K562 (cell line): Measurements from ENCODE around the gene GPR83. TPM values are rescaled to one million over a fixed set of nuclear protein-coding genes. Genes with fewer than 3 reads are reported as not detected.

Source experiments
- ATAC-seq: fragments of 200-7000 bp; cut with Tn5 transposase; 3 replicates; pipeline ENCODE4 v1.9.1; 2020; ENCODE audit warnings: moderate library complexity
- BruUV-seq: library from RNA; stranded (reverse); fragments of 400-500 nt; replicated peaks from 2 replicates; lab custom pipeline; 2021; lab: Mats Ljungman, UMichigan
- CTCF ChIA-PET: fragments of 300-600 bp; formaldehyde crosslinking; extraction: SDS; loops from one replicate; lab custom pipeline; 2021; ENCODE audit warnings: low intra/inter-chr PET ratio; lab: Yijun Ruan, JAX
- POLR2A ChIA-PET: fragments of 300-600, 350-650 bp; sonication (Branson Sonifier 250); formaldehyde crosslinking; extraction: SDS; loops from one replicate; lab custom pipeline; 2021; ENCODE audit warnings: antibody characterized with exemption, inconsistent platforms; lab: Yijun Ruan, JAX
- DNase-seq, 4 experiments: peaks; one replicate each; pipeline versions ENCODE4 v3.0.0 to v3.0.0-alpha.2; 2011 to 2018; ENCODE audit warnings: low spot score in 3 of 4, mixed read lengths in 3 of 4; ENCODE audit errors: extremely low read depth in 1 of 4
- FAIRE-seq: peaks from 2 replicates; lab custom pipeline; 2011; peaks lifted over from hg19 to GRCh38; lab: Jason Lieb, UNC
- H2AFZ ChIP-seq: 2 replicates; pipeline ENCODE4 v1.6.0; 2011; ENCODE audit warnings: low read depth, low read length, control low read depth, inconsistent platforms
- H3K27ac ChIP-seq: fragments of 200-600 bp; 3 replicates; pipeline ENCODE4 v1.8.0; 2011; ENCODE audit warnings: low read depth, mild to moderate bottlenecking, control low read depth, inconsistent platforms, low read length, moderate library complexity, mixed read lengths; ENCODE audit errors: extremely low read depth
- H3K27me3 ChIP-seq, 2 experiments: fragments of 300-600 bp in 1 of 2; 2 replicates in 1 of 2; 3 replicates in 1 of 2; pipeline versions ENCODE4 v1.6.0 to v1.8.0; 2011; ENCODE audit warnings: inconsistent platforms in 2 of 2, low read length in 2 of 2, mild to moderate bottlenecking in 1 of 2, mixed read lengths in 1 of 2, moderate library complexity in 1 of 2; ENCODE audit not compliant: control insufficient read depth in 2 of 2, insufficient read depth in 2 of 2
- H3K36me3 ChIP-seq: fragments of 300-600 bp; 3 replicates; pipeline ENCODE4 v1.8.0; 2011; ENCODE audit warnings: mild to moderate bottlenecking, low read length, inconsistent platforms; ENCODE audit not compliant: control insufficient read depth, insufficient read depth
- H3K4me1 ChIP-seq, 2 experiments: fragments of 200-600 bp in 1 of 2; replicated peaks in 1 of 2; 2 replicates in 1 of 2; 3 replicates in 1 of 2; pipeline versions ENCODE4 v1.5.1 to v1.8.0; 2011; ENCODE audit warnings: inconsistent platforms in 2 of 2, low read length in 2 of 2, mild to moderate bottlenecking in 1 of 2, mixed read lengths in 1 of 2, moderate library complexity in 1 of 2; ENCODE audit not compliant: control insufficient read depth in 2 of 2, insufficient read depth in 2 of 2
- H3K4me2 ChIP-seq: 2 replicates; pipeline ENCODE4 v1.6.1; 2011; ENCODE audit warnings: low read length, control low read depth, inconsistent platforms, mixed read lengths; ENCODE audit not compliant: insufficient read depth
- H3K4me3 ChIP-seq: fragments of 200-600 bp; sonication (generic), shearing (Covaris generic); 2 replicates; pipeline ENCODE4 v1.5.1; 2016; ENCODE audit warnings: control low read depth, inconsistent platforms
- H3K79me2 ChIP-seq: fragments of 200-600 bp; 3 replicates; pipeline ENCODE4 v1.8.0; 2011; ENCODE audit warnings: low read length, inconsistent platforms; ENCODE audit not compliant: control insufficient read depth, insufficient read depth
- H3K9ac ChIP-seq, 2 experiments: 2 replicates each; pipeline versions ENCODE4 v1.6.0 to v1.6.1; 2011; ENCODE audit warnings: low read depth in 2 of 2, low read length in 2 of 2, control low read depth in 1 of 2, inconsistent platforms in 1 of 2, mild to moderate bottlenecking in 1 of 2, mixed read lengths in 1 of 2; ENCODE audit not compliant: insufficient read depth in 1 of 2
- H3K9me1 ChIP-seq: one replicate; pipeline ENCODE4 v1.6.0; 2011; ENCODE audit warnings: inconsistent platforms, mild to moderate bottlenecking, low read length, moderate library complexity; ENCODE audit not compliant: control insufficient read depth, insufficient read depth
- H3K9me3 ChIP-seq: replicated peaks from 2 replicates; pipeline ENCODE4 v1.5.1; 2011; ENCODE audit warnings: low read depth, low read length, inconsistent platforms; ENCODE audit not compliant: control insufficient read depth, insufficient read depth
- H4K20me1 ChIP-seq: replicated peaks from 2 replicates; pipeline ENCODE4 v1.6.1; 2011; ENCODE audit warnings: low read length, inconsistent platforms, mixed read lengths; ENCODE audit not compliant: control insufficient read depth, insufficient read depth
- ATF7 ChIP-seq: fragments of 450-650 bp; IDR thresholded peaks from 2 replicates; pipeline ENCODE4 v1.7.1; 2014; ENCODE audit warnings: mild to moderate bottlenecking, moderate library complexity
- FOS ChIP-seq: IDR thresholded peaks from 3 replicates; pipeline ENCODE4 v1.6.1; 2011; ENCODE audit not compliant: insufficient read length; ENCODE audit errors: extremely low read depth
- LCOR ChIP-seq: sonication (generic); formaldehyde crosslinking; IDR thresholded peaks from 2 replicates; pipeline ENCODE4 v1.8.0; 2022; ENCODE audit warnings: mild to moderate bottlenecking, missing genetic modification reagents
- MCM5 ChIP-seq: fragments of 450-650 bp; IDR thresholded peaks from 2 replicates; pipeline ENCODE4 v1.6.1; 2016; ENCODE audit warnings: low read depth
- MYC ChIP-seq, 2 experiments: fragments of 250-450 bp in 1 of 2; sonication (Bioruptor Pico) in 1 of 2; IDR thresholded peaks; 2 replicates each; pipeline versions ENCODE4 v1.5.1 to v1.6.1; 2012 to 2021; ENCODE audit warnings: low read depth in 2 of 2, borderline replicate concordance in 1 of 2, improper control_type of control experiment in 1 of 2, low read length in 1 of 2, mild to moderate bottlenecking in 1 of 2, moderate library complexity in 1 of 2
- NCOA1 ChIP-seq: fragments of 450-650 bp; IDR thresholded peaks from 2 replicates; pipeline ENCODE4 v1.6.1; 2016; ENCODE audit warnings: low read depth
- PATZ1 ChIP-seq: fragments of 250-450 bp; sonication (Bioruptor Pico); IDR thresholded peaks from 2 replicates; pipeline ENCODE4 v1.5.0; 2020; ENCODE audit warnings: mild to moderate bottlenecking, borderline replicate concordance
- PHB ChIP-seq: fragments of 250-450 bp; sonication (Bioruptor Pico); IDR thresholded peaks from 2 replicates; pipeline ENCODE4 v1.5.0; 2021
- RBM17 ChIP-seq: fragments of 200-400 bp; formaldehyde crosslinking; IDR thresholded peaks from 2 replicates; pipeline ENCODE4 v1.6.1; 2017; ENCODE audit warnings: low read depth, mild to moderate bottlenecking, low read length, borderline replicate concordance
- SREBF2 ChIP-seq: sonication (generic); formaldehyde crosslinking; IDR thresholded peaks from 2 replicates; pipeline ENCODE4 v1.4.0; 2020; ENCODE audit warnings: mild to moderate bottlenecking, missing genetic modification reagents
- ZNF644 ChIP-seq: fragments of 200-800 bp; sonication (Bioruptor generic); IDR thresholded peaks from 2 replicates; pipeline ENCODE4 v1.6.1; 2016; ENCODE audit warnings: low read depth, missing genetic modification characterization, missing compliant biosample characterization
- WGBS: fragments of 100-300 bp; shearing (Covaris generic); methylation state at CpG from one replicate; pipeline ENCODE4 v1.1.6; 2016; ENCODE audit warnings: low coverage, mixed read lengths; ENCODE audit not compliant: insufficient coverage; ENCODE audit errors: missing lambda C conversion rate; 5-methylcytosine and 5-hydroxymethylcytosine counted together
- in situ Hi-C: fragments of 300-500 bp; cut with MboI; formaldehyde crosslinking; loops from 4 replicates; pipeline ENCODE4 v1.15.0; 2018; ENCODE audit warnings: inconsistent platforms, mixed read lengths
- intact Hi-C: fragments of 100-400 bp; cut with micrococcal nuclease; formaldehyde crosslinking; loops from 2 replicates; pipeline ENCODE4 v1.14.2; 2022
- polyA plus RNA-seq, 8 experiments: library from polyadenylated mRNA; depleted of rRNA in 4 of 8; stranded (reverse) in 5 of 8; unstranded in 3 of 8; fragments of >200 nt; fragmentation: Nextera tagmentation in 2 of 8; fragmentation: Illumina TruSeq in 1 of 8; extraction: Ambion mirVana in 2 of 8; extraction: Trizol in 1 of 8; gene quantifications; 2 replicates each; pipeline versions ENCODE4 v1.2.1 to v1.2.3, GENCODE V29; 2011 to 2014; ENCODE audit warnings: inconsistent platforms in 1 of 8, missing spikeins in 1 of 8
- total RNA-seq, 7 experiments: library from RNA; depleted of rRNA in 6 of 7; stranded (reverse); fragments of >200 nt in 6 of 7; fragmentation: Illumina TruSeq in 2 of 7; extraction: Trizol in 2 of 7; gene quantifications; 2 replicates each; pipeline versions ENCODE4 v1.2.1 to v1.2.3, GENCODE V29; 2011 to 2021; ENCODE audit warnings: low replicate concordance in 1 of 7
- TF ChIP-seq, protein P1 (sequence below): fragments of 450-650 bp; formaldehyde crosslinking; IDR thresholded peaks from 2 replicates; pipeline ENCODE4 v1.4.0; 2022; ENCODE audit warnings: missing genetic modification characterization

The GPR83 gene
- total and polyA plus RNA-seq, 9 of the 15 experiments (the other 6 are each of a cell fraction or from before 2014, with no cell fraction given) = 0.03 to 0.13 (median 0.08) TPM; not detected in 2

GRCh38 chr11:94447149-94447548 is 45.9 kb upstream of the GPR83 start:
- H3K9ac ChIP-seq = no peak overlapping the region
- TF ChIP-seq RBM17 (no peak), ATF7 (no peak), ZNF644 (no peak), LCOR (CRISPR knock-in tag) (no peak), SREBF2 (CRISPR knock-in tag) (no peak), PHB (CRISPR knock-in tag) (no peak), MCM5 (no peak), FOS (no peak), MYC (IDR thresholded peaks at IDR 0.05; ENCODE audit: low read depth, low read length) (no peak), MYC (CRISPR knock-in tag; IDR thresholded peaks at IDR 0.05; ENCODE audit: borderline replicate concordance, low read depth) (no peak), PATZ1 (CRISPR knock-in tag) (no peak), NCOA1 (no peak)
- TF ChIP-seq, protein P1, sequence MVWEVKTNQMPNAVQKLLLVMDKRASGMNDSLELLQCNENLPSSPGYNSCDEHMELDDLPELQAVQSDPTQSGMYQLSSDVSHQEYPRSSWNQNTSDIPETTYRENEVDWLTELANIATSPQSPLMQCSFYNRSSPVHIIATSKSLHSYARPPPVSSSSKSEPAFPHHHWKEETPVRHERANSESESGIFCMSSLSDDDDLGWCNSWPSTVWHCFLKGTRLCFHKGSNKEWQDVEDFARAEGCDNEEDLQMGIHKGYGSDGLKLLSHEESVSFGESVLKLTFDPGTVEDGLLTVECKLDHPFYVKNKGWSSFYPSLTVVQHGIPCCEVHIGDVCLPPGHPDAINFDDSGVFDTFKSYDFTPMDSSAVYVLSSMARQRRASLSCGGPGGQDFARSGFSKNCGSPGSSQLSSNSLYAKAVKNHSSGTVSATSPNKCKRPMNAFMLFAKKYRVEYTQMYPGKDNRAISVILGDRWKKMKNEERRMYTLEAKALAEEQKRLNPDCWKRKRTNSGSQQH = no peak
- CTCF ChIA-PET = no interaction called here
- no peak overlapping the region for H3K4me3 ChIP-seq
- no TSS peak for BruUV-seq
- no peaks in the 10 kb centered on the region for H3K9me3 ChIP-seq
- H3K4me1 ChIP-seq = no peaks in the 10 kb centered on the region
- POLR2A ChIA-PET = no interaction called here
- intact Hi-C loops (no loop called here), in situ Hi-C loops (no loop called here)
- no peak overlapping the region for H3K4me2 ChIP-seq
- no peaks in the 10 kb centered on the region for H4K20me1 ChIP-seq
- H2AFZ ChIP-seq = no peak overlapping the region
- H3K79me2 ChIP-seq = no peaks in the 10 kb centered on the region
- 83% methylated on average over 4 of the region's 4 CpGs for WGBS
- H3K9me1 ChIP-seq = no peaks in the 10 kb centered on the region
- no peaks in the 10 kb centered on the region for H3K27me3 ChIP-seq
- ATAC-seq = no peak
- H3K27ac ChIP-seq = no peak overlapping the region
- no peak for DNase-seq
- peaks cover 47% of the 10 kb centered on the region for H3K36me3 ChIP-seq
- FAIRE-seq = no peak
